Epidermal melanocyte (primary cell): Measurements from ENCODE around the gene UBE2V1.
"Not testable (repeated sequence)": the region's sequence is repeated elsewhere in the genome, so short reads cannot be mapped to it uniquely, and the experiment has no call there.

Source experiments
- DNase-seq: peaks from one replicate; pipeline ENCODE4 v3.0.0; 2011; ENCODE audit warnings: low spot score; ENCODE audit not compliant: insufficient read length

UBE2V1 gene

GRCh38 chr20:50138120-50138478 lies 25.1 kb upstream of the UBE2V1 start:
- no peak for DNase-seq

GRCh38 chr20:50137702-50138101 lies 24.8 kb upstream of the UBE2V1 start:
- DNase-seq = not testable (repeated sequence)

- DNase-seq = no peak
These were observed 24.1 kb upstream of the UBE2V1 start for GRCh38 chr20:50136822-50137599.

- DNase-seq = not testable (repeated sequence)
These were observed 22.2 kb upstream of the UBE2V1 start for GRCh38 chr20:50135157-50135556.

- no peak for DNase-seq
These were observed 20.7 kb upstream of the UBE2V1 start for GRCh38 chr20:50133474-50134217.

- DNase-seq = no peak
These were observed 20.1 kb upstream of the UBE2V1 start for GRCh38 chr20:50133041-50133440.

GRCh38 chr20:50130995-50131394 lies 18.0 kb upstream of the UBE2V1 start:
- DNase-seq = no peak

GRCh38 chr20:50130356-50130723 lies 17.4 kb upstream of the UBE2V1 start:
- no peak for DNase-seq

- no peak for DNase-seq
These were observed 16.9 kb upstream of the UBE2V1 start for GRCh38 chr20:50129662-50130355.

GRCh38 chr20:50128520-50128905 lies 15.6 kb upstream of the UBE2V1 start:
- no peak for DNase-seq

GRCh38 chr20:50127587-50128519 lies 14.9 kb upstream of the UBE2V1 start:
- DNase-seq = no peak

- no peak for DNase-seq
These were observed 13.7 kb upstream of the UBE2V1 start for GRCh38 chr20:50126662-50127061.

- DNase-seq = no peak
These were observed 12.3 kb upstream of the UBE2V1 start for GRCh38 chr20:50125279-50125678.

GRCh38 chr20:50124496-50124895 lies 11.5 kb upstream of the UBE2V1 start:
- DNase-seq = no peak

- no peak for DNase-seq
These were observed 10.5 kb upstream of the UBE2V1 start for GRCh38 chr20:50123418-50123817.

GRCh38 chr20:50122763-50123162 lies 9.8 kb upstream of the UBE2V1 start:
- no peak for DNase-seq

GRCh38 chr20:50121858-50122271 lies 8.9 kb upstream of the UBE2V1 start:
- no peak for DNase-seq

GRCh38 chr20:50120935-50121693 lies 8.2 kb upstream of the UBE2V1 start:
- peak; percentile 68 for DNase-seq

GRCh38 chr20:50118203-50118602 lies 5.3 kb upstream of the UBE2V1 start:
- DNase-seq = no peak

- no peak for DNase-seq
These were observed 3.5 kb upstream of the UBE2V1 start for GRCh38 chr20:50116368-50116999.
